GM13977 (cell line): Measurements from ENCODE around the gene ZSCAN22.

Source experiments
- DNase-seq: peaks from one replicate; pipeline ENCODE4 v3.0.0; 2012; ENCODE audit warnings: low spot score
- CTCF ChIP-seq: IDR thresholded peaks from 2 replicates; pipeline ENCODE4 v1.5.1; 2012; ENCODE audit warnings: mild to moderate bottlenecking, control low read depth; ENCODE audit not compliant: insufficient read depth; ENCODE audit errors: extremely low read depth, missing control alignments
- in situ Hi-C: fragments of 300-500 bp; cut with MboI; formaldehyde crosslinking; loops from one replicate; pipeline ENCODE4 v1.12.0; 2022; ENCODE audit warnings: low sequenced_read_pairs, low pct_unique_long_range_greater_than_20kb, mixed read lengths, inconsistent platforms; ENCODE audit not compliant: unreplicated experiment

Gene ZSCAN22

GRCh38 chr19:58326914-58327726 is at the start of gene ZSCAN22:
Gene ZSCAN22 (plus strand): TSS chr19:58326994. CDS start chr19:58334803, 7,809 bp downstream.
- in situ Hi-C loops, result no loop called here
- DNase-seq, result peak; percentile 94
- TF ChIP-seq CTCF, result no peak

- no peak for TF ChIP-seq CTCF
- DNase-seq, result no peak
- in situ Hi-C loops, result no loop called here
Measured at GRCh38 chr19:58277197-58277596, 49.6 kb upstream of the ZSCAN22 start.

- no peak for DNase-seq
- in situ Hi-C loops, result no loop called here
- TF ChIP-seq CTCF, result no peak
Measured at GRCh38 chr19:58277748-58278540, 48.9 kb upstream of the ZSCAN22 start.

DNA sequence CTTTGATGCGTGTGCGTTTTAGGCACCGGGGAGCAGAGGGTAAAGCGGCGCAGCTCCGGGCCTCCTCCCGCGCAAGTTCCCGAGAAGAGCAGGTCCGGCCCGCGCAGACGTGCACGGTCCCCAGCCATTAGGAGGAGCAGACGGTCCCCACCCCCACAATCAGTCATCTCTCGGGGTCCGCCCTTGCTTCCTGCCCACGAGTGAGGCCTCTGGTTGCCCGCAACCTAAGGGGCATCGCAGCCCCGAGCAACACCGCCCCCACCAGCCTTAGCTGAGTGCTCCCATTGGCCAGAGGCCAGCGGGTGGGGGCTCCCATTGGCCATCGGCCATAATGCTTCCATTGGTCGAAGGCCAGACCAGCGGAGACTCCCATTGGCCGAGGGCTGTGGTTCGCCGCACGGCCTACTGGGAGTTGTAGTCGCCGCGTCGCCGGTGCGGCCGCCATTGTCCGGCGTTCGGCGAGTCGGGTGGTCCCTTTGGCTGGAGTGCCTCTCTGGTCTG is 48.2 kb upstream of the ZSCAN22 start, which contains the start of gene ZNF8:
TSS of gene ZNF8 (plus strand) at position 415 of the 501 bp plus-strand sequence. CDS start 127 bp downstream, outside the sequence.
- peak; percentile 98 for DNase-seq
- in situ Hi-C loops, result no loop called here
- no peak for TF ChIP-seq CTCF

- DNase-seq, result peak; percentile 39
- in situ Hi-C loops, result no loop called here
- TF ChIP-seq CTCF, result no peak
Measured at GRCh38 chr19:58279042-58279924, 47.5 kb upstream of the ZSCAN22 start.

DNA sequence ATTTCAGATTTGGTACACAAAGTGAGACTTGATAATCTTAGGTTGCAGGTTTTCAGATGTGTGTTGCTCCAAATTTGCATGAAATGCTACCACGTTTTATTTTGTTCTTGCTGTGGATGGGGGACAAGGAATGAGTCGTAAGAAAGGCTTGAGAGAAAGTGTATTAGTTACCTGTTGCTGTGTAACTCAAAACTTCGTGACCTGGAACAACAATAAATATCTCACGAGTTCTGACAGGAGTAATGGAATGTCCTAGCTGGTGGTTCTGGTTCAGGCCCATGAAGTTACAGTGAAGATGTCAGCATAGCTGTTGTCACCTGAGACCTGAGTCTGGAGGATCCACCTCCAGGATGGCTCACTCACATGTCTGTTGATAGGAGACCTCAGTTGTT is 46.9 kb upstream of the ZSCAN22 start:
- no peak for DNase-seq
- in situ Hi-C loops, result no loop called here
- no peak for TF ChIP-seq CTCF
